IMR-90 (cell line): ENCODE measurements around the gene ELOVL5. TPM values are rescaled to one million over a fixed set of nuclear protein-coding genes. Genes with fewer than 3 reads are reported as not detected.

Source experiments
- ATAC-seq: fragments of 200-7000 bp; cut with Tn5 transposase; 2 replicates; pipeline ENCODE4 v1.9.1; 2020; ENCODE audit warnings: low read depth, mild to moderate bottlenecking, moderate library complexity
- BruUV-seq: library from RNA; stranded (reverse); fragments of 400-500 nt; replicated peaks from 2 replicates; lab custom pipeline; 2021; lab: Mats Ljungman, UMichigan
- CTCF ChIA-PET: fragments of 300-600 bp; formaldehyde crosslinking; extraction: SDS; loops from one replicate; lab custom pipeline; 2021; ENCODE audit warnings: antibody characterized with exemption; lab: Yijun Ruan, JAX
- POLR2A ChIA-PET: fragments of 300-600 bp; sonication (Branson Sonifier 250); formaldehyde crosslinking; loops from one replicate; lab custom pipeline; 2022; ENCODE audit warnings: antibody characterized with exemption; ENCODE audit not compliant: unreplicated experiment; lab: Charles Lee
- DNase-seq: peaks from one replicate; pipeline ENCODE4 v3.0.0; 2013
- H2AFZ ChIP-seq: replicated peaks from 2 replicates; pipeline ENCODE3; 2013; ENCODE audit warnings: low read length, mild to moderate bottlenecking; ENCODE audit not compliant: poor library complexity
- H2AK5ac ChIP-seq: 2 replicates; pipeline ENCODE4 v1.6.1; 2013; ENCODE audit warnings: low read depth, low read length, inconsistent platforms
- H2AK9ac ChIP-seq: replicated peaks from 2 replicates; pipeline ENCODE3; 2013; ENCODE audit warnings: mild to moderate bottlenecking, low read depth, low read length, moderate library complexity; ENCODE audit not compliant: poor library complexity
- H2BK120ac ChIP-seq: 2 replicates; pipeline ENCODE4 v1.6.1; 2013; ENCODE audit warnings: low read depth, low read length, inconsistent platforms
- H2BK15ac ChIP-seq: 3 replicates; pipeline ENCODE4 v1.6.1; 2013; ENCODE audit warnings: low read depth, low read length, inconsistent platforms
- H2BK20ac ChIP-seq: 2 replicates; pipeline ENCODE4 v1.6.1; 2013; ENCODE audit warnings: low read depth, mild to moderate bottlenecking, inconsistent platforms, low read length, moderate library complexity
- H2BK5ac ChIP-seq: 2 replicates; pipeline ENCODE4 v1.6.1; 2013; ENCODE audit warnings: mild to moderate bottlenecking, low read depth, low read length, inconsistent platforms; ENCODE audit not compliant: poor library complexity, severe bottlenecking
- H3K14ac ChIP-seq: replicated peaks from 2 replicates; pipeline ENCODE4 v1.6.1; 2013; ENCODE audit warnings: low read depth, low read length, inconsistent platforms
- H3K18ac ChIP-seq: 2 replicates; pipeline ENCODE4 v1.6.1; 2013; ENCODE audit warnings: low read depth, low read length, control low read depth
- H3K23ac ChIP-seq: 2 replicates; pipeline ENCODE4 v1.6.1; 2013; ENCODE audit warnings: low read depth, low read length, inconsistent platforms
- H3K27ac ChIP-seq: 2 replicates; pipeline ENCODE4 v1.5.1; 2013; ENCODE audit warnings: mild to moderate bottlenecking, control low read depth, low read length; ENCODE audit not compliant: insufficient read depth
- H3K27me3 ChIP-seq: 2 replicates; pipeline ENCODE4 v1.6.1; 2013; ENCODE audit warnings: low read length; ENCODE audit not compliant: control insufficient read depth, insufficient read depth
- H3K36me3 ChIP-seq: 2 replicates; pipeline ENCODE4 v1.6.1; 2013; ENCODE audit warnings: low read length, mixed read lengths; ENCODE audit not compliant: control insufficient read depth, insufficient read depth
- H3K4ac ChIP-seq: 2 replicates; pipeline ENCODE4 v1.6.1; 2013; ENCODE audit warnings: low read depth, low read length, inconsistent platforms
- H3K4me1 ChIP-seq: 2 replicates; pipeline ENCODE4 v1.6.1; 2013; ENCODE audit warnings: low read length, mixed read lengths; ENCODE audit not compliant: control insufficient read depth, insufficient read depth
- H3K4me2 ChIP-seq: 2 replicates; pipeline ENCODE4 v1.6.1; 2013; ENCODE audit warnings: low read depth, mild to moderate bottlenecking, control low read depth, low read length, moderate library complexity
- H3K4me3 ChIP-seq: 2 replicates; pipeline ENCODE4 v1.5.1; 2013; ENCODE audit warnings: low read depth, mild to moderate bottlenecking, control low read depth, low read length, moderate library complexity; ENCODE audit not compliant: insufficient read depth
- H3K56ac ChIP-seq: 2 replicates; pipeline ENCODE4 v1.6.1; 2013; ENCODE audit warnings: low read length, inconsistent platforms; ENCODE audit not compliant: insufficient read depth; ENCODE audit errors: extremely low read depth
- H3K79me1 ChIP-seq, 2 experiments: 2 replicates each; pipeline ENCODE4 v1.6.1; 2013; ENCODE audit warnings: low read length in 2 of 2, inconsistent platforms in 1 of 2, low read depth in 1 of 2
- H3K9ac ChIP-seq: 2 replicates; pipeline ENCODE4 v1.6.1; 2013; ENCODE audit warnings: low read depth, low read length, control low read depth
- H3K9me1 ChIP-seq: 2 replicates; pipeline ENCODE4 v1.6.1; 2013; ENCODE audit warnings: low read length, inconsistent platforms; ENCODE audit not compliant: insufficient read depth
- H3K9me3 ChIP-seq: 2 replicates; pipeline ENCODE4 v1.6.1; 2013; ENCODE audit warnings: low read length; ENCODE audit not compliant: control insufficient read depth, insufficient read depth
- H4K20me1 ChIP-seq: 2 replicates; pipeline ENCODE4 v1.6.1; 2013; ENCODE audit warnings: low read length, inconsistent platforms; ENCODE audit not compliant: insufficient read depth
- H4K5ac ChIP-seq: 2 replicates; pipeline ENCODE4 v1.6.1; 2013; ENCODE audit warnings: mild to moderate bottlenecking, low read depth, low read length, control low read depth
- H4K8ac ChIP-seq, 2 experiments: 2 replicates each; pipeline ENCODE4 v1.6.1; 2013; ENCODE audit warnings: low read depth in 2 of 2, low read length in 2 of 2, control low read depth in 1 of 2, inconsistent platforms in 1 of 2
- H4K91ac ChIP-seq: 2 replicates; pipeline ENCODE4 v1.6.1; 2013; ENCODE audit warnings: low read depth, low read length, inconsistent platforms; ENCODE audit not compliant: insufficient read depth
- FOS ChIP-seq: fragments of 150-350 bp; IDR thresholded peaks from 2 replicates; pipeline ENCODE4 v1.6.1; 2016; ENCODE audit warnings: low read depth, low read length
- MAZ ChIP-seq: IDR thresholded peaks from 2 replicates; pipeline ENCODE4 v1.6.1; 2012; ENCODE audit warnings: low read depth, mild to moderate bottlenecking, low read length, improper control_type of control experiment, moderate library complexity, borderline replicate concordance
- MXI1 ChIP-seq: IDR thresholded peaks from 2 replicates; pipeline ENCODE4 v1.6.1; 2012; ENCODE audit warnings: low read depth, mild to moderate bottlenecking, low read length, moderate library complexity, borderline replicate concordance
- RAD21 ChIP-seq: IDR thresholded peaks from 2 replicates; pipeline ENCODE4 v1.6.1; 2012; ENCODE audit warnings: low read length, improper control_type of control experiment
- WGBS, 2 experiments: methylation state at CpG; one replicate each; pipeline versions ENCODE4 v1.1.5 to v1.1.7; 2013; ENCODE audit warnings: missing lambda C conversion rate in 2 of 2; ENCODE audit not compliant: insufficient read length in 1 of 2; ENCODE audit errors: extremely low coverage in 2 of 2; 5-methylcytosine and 5-hydroxymethylcytosine counted together
- dilution Hi-C: fragments of 300-500 bp; cut with HindIII; formaldehyde crosslinking; loops from one replicate; pipeline ENCODE4 v1.14.3; 2018; ENCODE audit warnings: low sequenced_read_pairs; ENCODE audit not compliant: unreplicated experiment
- in situ Hi-C: fragments of 300-500 bp; cut with MboI; formaldehyde crosslinking; loops from 3 replicates; pipeline ENCODE4 v1.14.3; 2019; ENCODE audit warnings: low sequenced_read_pairs, inconsistent platforms, mixed read lengths
- intact Hi-C: fragments of 100-400 bp; cut with micrococcal nuclease; formaldehyde crosslinking; loops from 2 replicates; pipeline ENCODE4 v1.10.0; 2022
- polyA plus RNA-seq, 3 experiments: library from polyadenylated mRNA; depleted of rRNA; stranded (reverse); fragments of >200 nt; gene quantifications; 2 replicates each; pipeline ENCODE4 v1.2.3, GENCODE V29; 2012; ENCODE audit warnings: low replicate concordance in 1 of 3
- total RNA-seq: library from RNA; depleted of rRNA; stranded (reverse); fragments of >200 nt; gene quantifications from 2 replicates; pipeline ENCODE4 v1.2.3, GENCODE V29; 2012

Gene ELOVL5
- total and polyA plus RNA-seq, 2 of the 4 experiments (the other 2 are of a cell fraction) = 32.1 to 42.3 TPM

DNA sequence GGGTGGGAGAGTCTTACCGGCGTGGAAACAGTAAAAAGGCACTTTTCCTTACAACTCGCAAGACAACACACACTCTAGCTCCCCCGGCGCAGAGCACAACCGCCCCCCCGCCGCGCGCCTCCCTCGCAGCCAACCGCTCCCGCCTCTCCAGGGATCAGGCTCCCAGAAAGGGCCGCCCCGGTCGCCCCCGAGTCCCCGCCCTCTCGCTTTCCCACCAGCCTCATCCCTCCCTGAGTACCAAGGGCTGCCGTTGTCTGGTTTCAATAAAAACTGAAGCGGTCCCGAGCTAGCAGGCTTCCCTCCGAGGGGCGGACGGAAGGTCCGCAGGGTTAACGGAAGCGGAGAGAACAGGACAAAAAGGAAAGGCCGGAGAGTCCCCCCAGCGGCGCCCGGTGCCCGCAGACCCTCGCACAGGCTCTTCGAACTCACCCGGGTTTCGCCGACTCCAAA is 804 bp downstream of the ELOVL5 start:
- Histone ChIP-seq H3K4ac (peak overlapping the region; percentile 41; the same call in 1 of the 2 replicates), H2BK15ac (no peak overlapping the region), H3K23ac (peak overlapping the region; percentile 86), H3K56ac (no peak overlapping the region), H3K4me3 (peak overlapping the region; percentile 95), H3K18ac (peak overlapping the region; percentile 30; the same call in 1 of the 2 replicates), H3K4me1 (0 out of 2 replicates have a peak, but pooled peaks cover 1% of the 10 kb centered on the region), H2BK120ac (no peak overlapping the region), H3K14ac (peak overlapping the region; percentile 80; the same call in 1 of the 2 replicates), H3K4me2 (peak overlapping the region; percentile 94), H2AK5ac (no peak overlapping the region), H2BK20ac (no peak overlapping the region), H3K9me3 (no peaks in the 10 kb centered on the region), H4K8ac (no peak overlapping the region; a peak in 1 of 4 replicates), H3K27me3 (peaks cover 3% of the 10 kb centered on the region; the same call in 1 of the 2 replicates), H2AK9ac (peak overlapping the region; percentile 80), H3K9ac (peak overlapping the region; percentile 77), H3K27ac (peak overlapping the region; percentile 70), H4K91ac (no peak overlapping the region), H4K20me1 (peaks cover 34% of the 10 kb centered on the region), H4K5ac (0 out of 2 replicates have a peak overlapping the region, but pooled peaks have one; percentile 24), H3K36me3 (no peaks in the 10 kb centered on the region), H3K79me1 (peaks cover 12 to 40% of the 10 kb centered on the region in 2 experiments; a peak in 2 of 4 replicates), H3K9me1 (peaks cover 3% of the 10 kb centered on the region; the same call in 1 of the 2 replicates), H2BK5ac (peak overlapping the region; percentile 55), H2AFZ (peak overlapping the region; percentile 98)
- POLR2A ChIA-PET = interaction anchor here (0.5 kb wide), 1 partner anchor 14 kb away, joined by 5 read pairs; no protein-coding TSS in a partner anchor
- CTCF ChIA-PET = no interaction called here
- dilution Hi-C loops = no loop called here
- in situ Hi-C loops = no loop called here
- ATAC-seq = peak; percentile 75
- WGBS, 2 experiments = 0% methylated on average over 26 of the region's 38 CpGs; no CpG with 5 or more reads in 1 of the 2 experiments
- intact Hi-C loops = loop anchor here (5.0 kb wide), 4 partner anchors 56 to 176 kb away; no protein-coding TSS in a partner anchor
- no TSS peak for BruUV-seq
- no peak for TF ChIP-seq FOS
- TF ChIP-seq RAD21 = peak; percentile 9; the same call in 1 of the 2 replicates
- TF ChIP-seq MAZ = 0 out of 2 replicates have a peak, but pooled peaks have one; percentile 35
- TF ChIP-seq MXI1 = no peak
- DNase-seq = peak; percentile 52
